PFSK-1 (cell line): Measurements from ENCODE around the gene CEACAM1.

Source experiments
- POLR2AphosphoS5 ChIP-seq: IDR thresholded peaks from 2 replicates; pipeline ENCODE4 v1.6.1; 2012; ENCODE audit warnings: low read depth, mild to moderate bottlenecking, control low read depth, low read length, moderate library complexity
- REST ChIP-seq, 2 experiments: IDR thresholded peaks; 2 replicates each; pipeline versions ENCODE4 v1.6.1 to v1.8.0; 2011 to 2012; ENCODE audit warnings: low read depth in 2 of 2, low read length in 2 of 2, control low read depth in 1 of 2, inconsistent platforms in 1 of 2, mild to moderate bottlenecking in 1 of 2, moderate library complexity in 1 of 2; ENCODE audit not compliant: insufficient read depth in 1 of 2
- SIN3A ChIP-seq: IDR thresholded peaks from 2 replicates; pipeline ENCODE4 v1.6.1; 2012; ENCODE audit warnings: mild to moderate bottlenecking, low read length, moderate library complexity, borderline replicate concordance; ENCODE audit not compliant: insufficient read depth
- TAF1 ChIP-seq: IDR thresholded peaks from 2 replicates; pipeline ENCODE4 v1.6.1; 2012; ENCODE audit warnings: low read length, control low read depth, borderline replicate concordance; ENCODE audit not compliant: insufficient read depth

GRCh38 chr19:42515241-42515832 is 12.9 kb downstream of the CEACAM1 start:
- TF ChIP-seq REST (IDR thresholded peaks at IDR 0.05; ENCODE audit: insufficient read depth in 1 of 2, low read depth in 2 of 2, low read length in 2 of 2) (no peak), POLR2AphosphoS5 (no peak), TAF1 (no peak), SIN3A (no peak)
